Sigmoid colon (tissue), 7 donors: Measurements from ENCODE around the gene ATRAID. TPM values are rescaled to one million over a fixed set of nuclear protein-coding genes. Genes with fewer than 3 reads are reported as not detected.
"Not testable (repeated sequence)": the region's sequence is repeated elsewhere in the genome, so short reads cannot be mapped to it uniquely, and the experiment has no call there.

Experiments
- DNase-seq: peaks from one replicate; pipeline ENCODE4 v3.0.0-alpha.2; 2019
- H3K27ac ChIP-seq, 4 donors: fragments of 200-600 bp; sonication (generic); one replicate each; pipeline ENCODE4 v1.5.1; 2016 to 2019; ENCODE audit warnings: mild to moderate bottlenecking in 1 of 4
- H3K27me3 ChIP-seq, 3 donors: fragments of 200-600 bp; sonication (generic); one replicate each; pipeline ENCODE4 v1.5.1; 2019; ENCODE audit warnings: mild to moderate bottlenecking in 1 of 3
- H3K36me3 ChIP-seq, 4 donors: fragments of 200-600 bp; sonication (generic); one replicate each; pipeline ENCODE4 v1.5.1; 2016 to 2019
- H3K4me1 ChIP-seq, 4 donors: fragments of 200-600 bp; sonication (generic); one replicate each; pipeline ENCODE4 v1.5.1; 2017 to 2019
- H3K4me3 ChIP-seq, 4 donors: fragments of 200-600 bp; sonication (generic); one replicate each; pipeline ENCODE4 v1.5.1; 2017 to 2019; ENCODE audit warnings: mild to moderate bottlenecking in 2 of 4, moderate library complexity in 1 of 4
- H3K9me3 ChIP-seq, 4 donors: fragments of 200-600 bp in 3 of 4; sonication (generic) in 3 of 4; one replicate each; pipeline versions ENCODE4 v1.5.1 to v1.6.1; 2013 to 2019
- CTCF ChIP-seq, 4 experiments: fragments of 450-650 bp in 3 of 4; fragments of 200-600 bp in 1 of 4; IDR thresholded peaks; one replicate each; pipeline ENCODE4 v1.5.1; 2016 to 2019; ENCODE audit warnings: antibody characterized with exemption in 4 of 4, mild to moderate bottlenecking in 3 of 4, moderate library complexity in 2 of 4
- EP300 ChIP-seq, 4 donors: sonication (generic); formaldehyde crosslinking; IDR thresholded peaks; one replicate each; pipeline ENCODE4 v1.6.1; 2017; ENCODE audit warnings: antibody characterized with exemption in 4 of 4
- POLR2A ChIP-seq, 2 donors: fragments of 450-650 bp; IDR thresholded peaks; one replicate each; pipeline ENCODE4 v1.6.1; 2016; ENCODE audit warnings: antibody characterized with exemption in 2 of 2, mild to moderate bottlenecking in 2 of 2, moderate library complexity in 2 of 2
- POLR2AphosphoS5 ChIP-seq, 4 donors: sonication (generic); formaldehyde crosslinking; IDR thresholded peaks; one replicate each; pipeline ENCODE4 v1.6.1; 2017; ENCODE audit warnings: antibody characterized with exemption in 4 of 4
- whole genome bisulfite sequencing, 2 donors: extraction: QIAGEN DNeasy Blood & Tissue Kit; methylation state at CpG; one replicate each; pipeline ENCODE4 v1.1.7; 2013; 5-methylcytosine and 5-hydroxymethylcytosine counted together
- intact Hi-C: fragments of 100-400 bp; cut with DNase I; formaldehyde crosslinking; loops from one replicate; pipeline ENCODE4 v1.15.1; 2023
- polyA plus RNA-seq, 3 donors: library from polyadenylated mRNA; stranded (reverse); fragments of 200-250 nt; gene quantifications; one replicate each; pipeline ENCODE4 v1.2.3, GENCODE V29; 2013
- total RNA-seq, 4 donors: library from RNA; depleted of rRNA; stranded (reverse); fragments of >200 nt; gene quantifications; one replicate each; pipeline ENCODE4 v1.1.0, GENCODE V29; 2016
- donor health status: healthy with polysubstance abuse.
- donor health status: Bipolar disorder and iron deficiency.
- donor health status: healthy.

The ATRAID gene
- total and polyA plus RNA-seq, 7 donors, result 58.5 to 226 (median 128) TPM

DNA sequence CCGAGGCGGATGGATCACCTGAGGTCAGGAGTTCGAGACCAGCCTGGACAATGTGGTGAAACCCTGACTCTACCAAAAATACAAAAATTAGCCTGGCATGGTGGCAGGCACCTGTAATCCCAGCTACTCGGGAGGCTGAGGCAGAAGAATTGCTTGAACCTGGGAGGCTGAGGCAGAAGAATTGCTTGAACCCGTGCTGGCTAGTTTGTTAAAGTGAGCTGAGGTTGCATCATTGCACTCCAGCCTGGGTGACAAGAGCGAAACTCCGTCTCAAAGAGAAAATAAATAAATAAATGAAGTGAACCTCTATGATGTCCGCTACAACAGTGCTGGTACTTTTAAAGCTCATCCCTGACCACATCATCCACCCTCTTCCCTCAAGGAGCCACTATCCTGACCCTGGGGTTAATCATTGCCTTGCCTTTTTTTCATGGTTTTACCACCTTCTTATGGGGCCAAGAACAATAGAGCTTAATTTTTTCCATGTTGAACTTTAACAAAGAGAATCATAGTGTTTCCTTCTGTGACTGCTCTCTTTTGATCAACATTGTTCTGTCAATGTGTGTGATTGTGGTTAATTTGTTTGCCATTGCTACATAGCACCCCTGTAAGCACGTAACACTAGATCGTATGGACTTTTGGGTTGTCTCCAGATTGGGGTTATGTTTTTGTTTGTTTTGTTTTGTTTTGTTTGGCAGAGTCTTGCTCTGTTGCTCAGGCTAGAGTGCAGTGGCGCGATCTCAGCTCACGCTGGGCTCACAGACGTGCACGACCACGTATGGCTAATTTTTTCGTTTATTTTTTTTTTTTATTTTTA lies 17.1 kb upstream of the ATRAID start:
- no peaks in the 10 kb centered on the region for H3K27me3 ChIP-seq
- TF ChIP-seq CTCF (IDR thresholded peaks at IDR 0.05) (no peak), POLR2A (IDR thresholded peaks at IDR 0.05) (no peak), EP300 (IDR thresholded peaks at IDR 0.05) (no peak)
- no peak for DNase-seq
- no peak overlapping the region for H3K27ac ChIP-seq
- H3K9me3 ChIP-seq, result no peaks in the 10 kb centered on the region
- H3K4me3 ChIP-seq, result no peak overlapping the region
- no peaks in the 10 kb centered on the region for H3K4me1 ChIP-seq
- peaks cover 0 to under 1% (median 0%) of the 10 kb centered on the region in 4 donors for H3K36me3 ChIP-seq
- WGBS, 2 donors, result 24 to 67% methylated on average over 17 of the region's 17 CpGs
- intact Hi-C loops, result no loop called here

GRCh38 chr2:27195799-27196198 lies 16.0 kb upstream of the ATRAID start:
- H3K9me3 ChIP-seq, DNase-seq, H3K4me3 ChIP-seq, H3K27me3 ChIP-seq, intact Hi-C loops, H3K27ac ChIP-seq, H3K4me1 ChIP-seq: not testable (repeated sequence)
- H3K36me3 ChIP-seq, result peaks cover 0 to 11% (median 2%) of the 10 kb centered on the region in 4 donors
- 41 to 75% methylated on average over 3 of the region's 3 CpGs for WGBS, 2 donors

- H3K4me1 ChIP-seq, DNase-seq, H3K27me3 ChIP-seq, H3K4me3 ChIP-seq, intact Hi-C loops, H3K27ac ChIP-seq, H3K9me3 ChIP-seq: not testable (repeated sequence)
- WGBS, 2 donors, result 94 to 96% methylated on average over 3 of the region's 3 CpGs
- peaks cover 0 to 29% (median 5%) of the 10 kb centered on the region in 4 donors for H3K36me3 ChIP-seq
These were observed 13.8 kb upstream of the ATRAID start for GRCh38 chr2:27198068-27198467.

- Histone ChIP-seq H3K27me3 (no peaks in the 10 kb centered on the region), H3K27ac (no peak overlapping the region), H3K4me3 (no peak overlapping the region), H3K9me3 (no peaks in the 10 kb centered on the region), H3K36me3 (peaks cover 0 to 34% (median 9%) of the 10 kb centered on the region in 4 donors), H3K4me1 (no peaks in the 10 kb centered on the region)
- TF ChIP-seq POLR2A (IDR thresholded peaks at IDR 0.05) (no peak), POLR2AphosphoS5 (IDR thresholded peaks at IDR 0.05) (no peak), CTCF (IDR thresholded peaks at IDR 0.05) (no peak), EP300 (IDR thresholded peaks at IDR 0.05) (no peak)
- no peak for DNase-seq
- intact Hi-C loops, result no loop called here
- 68 to 81% methylated on average over 2 of the region's 2 CpGs for WGBS, 2 donors
These were observed 13.2 kb upstream of the ATRAID start for GRCh38 chr2:27198627-27199026.

- Histone ChIP-seq H3K36me3 (peaks cover 0 to 40% (median 12%) of the 10 kb centered on the region in 4 donors), H3K9me3 (no peaks in the 10 kb centered on the region), H3K27ac (no peak overlapping the region), H3K27me3 (no peaks in the 10 kb centered on the region), H3K4me1 (no peaks in the 10 kb centered on the region), H3K4me3 (no peak overlapping the region)
- WGBS, 2 donors, result 87 to 88% methylated on average over 2 of the region's 2 CpGs
- no peak for DNase-seq
- intact Hi-C loops, result no loop called here
- TF ChIP-seq POLR2A (IDR thresholded peaks at IDR 0.05) (no peak), EP300 (IDR thresholded peaks at IDR 0.05) (no peak), POLR2AphosphoS5 (IDR thresholded peaks at IDR 0.05) (no peak), CTCF (IDR thresholded peaks at IDR 0.05) (no peak)
These were observed 12.6 kb upstream of the ATRAID start for GRCh38 chr2:27199241-27199640.

DNA sequence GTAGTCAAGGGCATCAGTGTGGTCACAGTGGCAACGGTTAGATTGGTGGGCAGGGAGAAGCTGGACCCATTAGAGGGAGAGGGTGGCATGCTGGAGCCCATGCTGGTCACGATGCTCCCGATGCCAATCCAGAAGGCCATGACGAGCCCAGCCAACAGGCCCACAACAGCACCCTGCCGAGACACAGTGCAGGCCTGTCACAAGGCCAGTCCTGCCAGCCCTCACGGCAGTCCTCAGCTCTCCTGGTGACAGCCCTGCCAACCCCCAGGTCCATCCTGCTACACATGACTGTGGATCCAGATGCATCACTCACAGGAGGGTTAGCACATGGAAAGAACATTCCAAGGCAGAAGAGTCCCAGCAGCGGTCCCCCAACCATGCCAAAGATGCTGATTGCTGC lies 10.2 kb upstream of the ATRAID start:
- 94 to 97% methylated on average over 7 of the region's 7 CpGs for WGBS, 2 donors
- Histone ChIP-seq H3K36me3 (peaks cover 8 to 65% (median 26%) of the 10 kb centered on the region in 4 donors), H3K9me3 (no peaks in the 10 kb centered on the region), H3K4me3 (no peak overlapping the region), H3K27ac (no peak overlapping the region), H3K27me3 (no peaks in the 10 kb centered on the region), H3K4me1 (no peaks in the 10 kb centered on the region)
- TF ChIP-seq POLR2A (IDR thresholded peaks at IDR 0.05), result no peak
- intact Hi-C loops, result no loop called here
- no peak for DNase-seq
